GM19240 (cell line): Measurements from ENCODE around the gene LAG3.

ENCODE experiments used
- DNase-seq: peaks from one replicate; pipeline ENCODE4 v3.0.0; 2011; ENCODE audit warnings: low spot score; ENCODE audit not compliant: insufficient read length

Gene LAG3

GRCh38 chr12:6771509-6772330 lies 600 bp upstream of the LAG3 start:
- no peak for DNase-seq

GRCh38 chr12:6772726-6773589 lies 638 bp downstream of the LAG3 start:
- DNase-seq: no peak

DNA sequence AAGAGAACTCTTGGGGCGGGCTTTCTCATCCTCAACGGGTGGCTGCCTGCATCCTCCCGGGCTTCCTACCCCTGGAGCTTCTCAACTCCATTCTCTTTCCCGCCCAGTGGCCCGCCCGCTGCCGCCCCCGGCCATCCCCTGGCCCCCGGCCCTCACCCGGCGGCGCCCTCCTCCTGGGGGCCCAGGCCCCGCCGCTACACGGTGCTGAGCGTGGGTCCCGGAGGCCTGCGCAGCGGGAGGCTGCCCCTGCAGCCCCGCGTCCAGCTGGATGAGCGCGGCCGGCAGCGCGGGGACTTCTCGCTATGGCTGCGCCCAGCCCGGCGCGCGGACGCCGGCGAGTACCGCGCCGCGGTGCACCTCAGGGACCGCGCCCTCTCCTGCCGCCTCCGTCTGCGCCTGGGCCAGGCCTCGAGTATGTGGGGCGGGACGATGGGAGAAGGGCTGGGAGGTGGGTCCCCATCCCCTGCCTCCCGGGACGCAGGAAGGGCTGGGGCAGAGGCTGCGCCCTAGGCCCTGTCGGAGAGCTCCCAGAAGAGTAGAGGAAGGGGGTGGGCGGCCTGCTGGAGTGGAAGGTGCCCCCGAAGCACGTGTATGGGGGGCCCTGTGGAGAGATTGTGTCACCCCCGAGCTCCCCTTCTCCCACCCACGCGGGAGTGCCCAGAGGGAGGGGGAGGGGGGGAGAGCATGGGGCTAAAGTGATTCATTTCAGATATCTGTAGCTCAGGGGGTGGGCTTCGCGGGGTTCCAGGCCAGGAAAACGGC lies 1.5 kb downstream of the LAG3 start:
- no peak for DNase-seq

- no peak for DNase-seq
Measured at GRCh38 chr12:6774499-6775062, 2.3 kb downstream of the LAG3 start.

- DNase-seq: no peak
Measured at GRCh38 chr12:6775185-6776174, 3.2 kb downstream of the LAG3 start.

- no peak for DNase-seq
Measured at GRCh38 chr12:6777386-6777785, 5.1 kb downstream of the LAG3 start.

- no peak for DNase-seq
Measured at GRCh38 chr12:6778217-6778573, 5.9 kb downstream of the LAG3 start.

GRCh38 chr12:6778574-6779550 lies 6.5 kb downstream of the LAG3 start:
- DNase-seq: peak; percentile 76

GRCh38 chr12:6779708-6780432 lies 7.5 kb downstream of the LAG3 start:
- DNase-seq: no peak

DNA sequence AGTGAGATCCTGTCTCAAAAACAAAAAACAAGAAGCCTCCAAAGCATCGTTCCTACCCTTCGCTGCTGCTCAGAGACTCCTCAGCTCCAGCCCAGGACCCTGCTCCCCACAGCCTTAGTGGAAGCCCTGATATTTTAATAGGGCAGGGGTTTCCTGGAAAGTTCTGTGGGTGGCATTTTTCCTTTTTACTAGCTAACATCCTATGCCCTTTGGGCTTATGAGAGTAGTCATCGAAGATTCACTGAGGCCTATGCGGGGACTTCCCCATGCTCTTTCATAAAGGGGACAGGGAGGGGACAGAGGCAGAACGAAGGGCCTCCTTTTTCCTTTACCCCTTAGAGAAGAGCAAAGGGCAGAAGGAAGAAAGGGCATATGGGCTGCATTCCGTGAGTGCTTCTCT lies 8.3 kb downstream of the LAG3 start:
- no peak for DNase-seq

DNA sequence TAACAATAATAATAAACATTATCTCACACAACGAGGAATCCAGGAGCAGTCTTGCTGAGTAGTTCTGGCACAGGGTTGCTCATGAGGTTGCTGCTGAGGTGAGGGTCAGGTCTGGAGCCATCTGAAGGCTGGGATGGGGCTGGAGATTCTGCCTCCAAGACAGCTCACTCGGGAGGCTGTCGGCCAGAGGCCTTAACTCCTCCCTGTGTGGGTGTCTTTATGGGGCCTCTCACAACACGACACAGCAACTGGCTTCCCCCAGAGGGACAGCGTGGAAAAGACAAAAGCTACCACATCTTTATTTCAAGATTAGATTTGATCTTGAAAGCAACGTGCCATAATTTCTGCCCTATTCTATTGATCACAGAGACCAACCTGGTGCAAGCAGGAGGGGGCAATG lies 9.8 kb downstream of the LAG3 start:
- DNase-seq: no peak

GRCh38 chr12:6782850-6783566 lies 10.7 kb downstream of the LAG3 start:
- DNase-seq: no peak

GRCh38 chr12:6783828-6784227 lies 11.5 kb downstream of the LAG3 start:
- no peak for DNase-seq

DNA sequence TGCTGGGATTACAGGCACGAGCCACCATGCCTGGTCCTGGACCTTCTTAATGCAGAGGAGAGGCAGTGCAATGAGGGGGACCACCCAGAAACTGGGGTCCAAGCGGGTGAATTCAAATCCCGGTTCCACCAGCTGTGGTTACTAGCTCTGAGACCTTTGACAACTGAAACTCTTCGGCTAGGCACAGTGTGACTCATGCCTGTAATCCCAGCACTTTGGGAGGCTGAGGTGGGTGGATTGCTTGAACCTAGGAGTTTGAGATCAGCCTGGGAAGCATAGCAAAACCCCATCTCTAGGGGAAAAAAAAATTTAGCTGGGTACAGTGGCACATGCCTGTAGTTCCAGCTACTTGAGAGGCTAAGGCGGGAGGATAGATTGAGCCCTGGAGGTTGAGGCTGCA lies 12.0 kb downstream of the LAG3 start:
- DNase-seq: no peak

GRCh38 chr12:6784761-6785160 lies 12.4 kb downstream of the LAG3 start:
- no peak for DNase-seq

- no peak for DNase-seq
Measured at GRCh38 chr12:6786416-6787094, 14.2 kb downstream of the LAG3 start.

DNA sequence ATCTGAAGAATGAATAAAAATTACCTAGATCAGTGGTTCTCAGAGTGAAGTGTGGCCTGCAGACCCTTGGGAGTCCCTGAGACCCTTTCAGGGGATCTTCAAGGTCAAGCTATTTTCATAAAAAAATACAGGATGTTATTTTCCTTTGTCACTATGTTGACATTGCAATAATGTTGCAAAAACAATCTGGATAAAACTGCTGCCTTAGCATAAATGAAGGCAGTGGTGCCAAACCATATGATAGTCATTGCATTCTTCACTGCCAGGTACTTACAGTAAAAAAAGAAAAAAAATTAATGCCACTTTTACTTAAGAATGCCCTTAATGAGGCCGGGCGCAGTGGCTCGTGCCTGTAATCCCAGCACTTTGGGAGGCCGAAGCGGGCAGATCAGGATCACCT lies 15.0 kb downstream of the LAG3 start:
- DNase-seq: no peak
